HL-60 (cell line): ENCODE measurements around the gene ZDHHC20.

Source experiments
- DNase-seq, 2 experiments: peaks; one replicate each; pipeline ENCODE4 v3.0.0-alpha.2; 2010 to 2020; ENCODE audit warnings: low read depth in 1 of 2, low spot score in 1 of 2
- H3K27ac ChIP-seq: fragments of 250-450 bp; sonication (Bioruptor Pico); replicated peaks from 2 replicates; pipeline ENCODE4 v1.5.1; 2020; ENCODE audit warnings: mild to moderate bottlenecking, moderate library complexity
- H3K27me3 ChIP-seq: fragments of 250-450 bp; sonication (Bioruptor Pico); 2 replicates; pipeline ENCODE4 v1.5.1; 2021; ENCODE audit warnings: mild to moderate bottlenecking, moderate library complexity; ENCODE audit not compliant: insufficient read depth, poor library complexity, severe bottlenecking
- H3K4me3 ChIP-seq: replicated peaks from 2 replicates; pipeline ENCODE4 v1.5.1; 2011; ENCODE audit warnings: mild to moderate bottlenecking, control low read depth, low read length; ENCODE audit not compliant: insufficient read depth
- CTCF ChIP-seq: IDR thresholded peaks from one replicate; pipeline ENCODE4 v1.5.1; 2011; ENCODE audit warnings: low read length, control low read depth, inconsistent platforms; ENCODE audit not compliant: insufficient read depth
- GABPA ChIP-seq: IDR thresholded peaks from 2 replicates; pipeline ENCODE4 v1.6.1; 2012; ENCODE audit warnings: low read depth
- POLR2AphosphoS5 ChIP-seq: IDR thresholded peaks from 2 replicates; pipeline ENCODE4 v1.6.1; 2012; ENCODE audit warnings: low read depth
- REST ChIP-seq: IDR thresholded peaks from 2 replicates; pipeline ENCODE4 v1.6.1; 2012; ENCODE audit warnings: low read depth; ENCODE audit not compliant: insufficient replicate concordance
- SPI1 ChIP-seq: IDR thresholded peaks from 2 replicates; pipeline ENCODE4 v1.6.1; 2012; ENCODE audit warnings: low read depth, mild to moderate bottlenecking, borderline replicate concordance

The ZDHHC20 gene

GRCh38 chr13:21475115-21475514 is 16.0 kb upstream of the ZDHHC20 start:
- DNase-seq: no peak
- Histone ChIP-seq H3K4me3 (no peak overlapping the region), H3K27ac (no peak overlapping the region), H3K27me3 (no peaks in the 10 kb centered on the region)
- TF ChIP-seq POLR2AphosphoS5 (no peak), CTCF (no peak), GABPA (no peak)

GRCh38 chr13:21470785-21471184 is 11.7 kb upstream of the ZDHHC20 start:
- H3K27me3 ChIP-seq: no peaks in the 10 kb centered on the region
- TF ChIP-seq REST: no peak
- no peak for TF ChIP-seq CTCF
- TF ChIP-seq SPI1: no peak
- TF ChIP-seq GABPA: no peak
- no peak for TF ChIP-seq POLR2AphosphoS5
- no peak overlapping the region for H3K27ac ChIP-seq
- no peak for DNase-seq
- no peak overlapping the region for H3K4me3 ChIP-seq

- Histone ChIP-seq H3K27me3 (no peaks in the 10 kb centered on the region), H3K27ac (no peak overlapping the region), H3K4me3 (no peak overlapping the region)
- DNase-seq: no peak
- TF ChIP-seq SPI1: no peak
- TF ChIP-seq POLR2AphosphoS5: no peak
- TF ChIP-seq CTCF: no peak
- TF ChIP-seq GABPA: no peak
- TF ChIP-seq REST: no peak
Observed at GRCh38 chr13:21466527-21466926, 7.4 kb upstream of the ZDHHC20 start.

- no peaks in the 10 kb centered on the region for H3K27me3 ChIP-seq
- no peak for DNase-seq
- no peak for TF ChIP-seq CTCF
- no peak overlapping the region for H3K27ac ChIP-seq
- no peak overlapping the region for H3K4me3 ChIP-seq
Observed at GRCh38 chr13:21465710-21466160, 6.6 kb upstream of the ZDHHC20 start.
